GM23338 (cell line): Measurements from ENCODE around the gene TTF1. TPM values are rescaled to one million over a fixed set of nuclear protein-coding genes. Genes with fewer than 3 reads are reported as not detected.
A peak's percentile ranks its signal among the peaks of the same experiment; 100 is the strongest.

Experiments used
- ATAC-seq: fragments of 200-7000 bp; cut with Tn5 transposase; 3 replicates; pipeline ENCODE4 v1.9.1; 2020
- DNase-seq: peaks from one replicate; pipeline ENCODE4 v3.0.0-alpha.2; 2015; ENCODE audit warnings: low spot score
- H2AFZ ChIP-seq: fragments of 200-600 bp; sonication (generic); 2 replicates; pipeline ENCODE4 v1.8.0; 2016; ENCODE audit warnings: antibody characterized with exemption, mild to moderate bottlenecking, moderate library complexity
- H3F3A ChIP-seq: fragments of 200-600 bp; sonication (generic); replicated peaks from 2 replicates; pipeline ENCODE4 v1.8.0; 2017; ENCODE audit warnings: antibody characterized with exemption, mixed run types, low read depth
- H3K27ac ChIP-seq: fragments of 200-600 bp; sonication (generic); 2 replicates; pipeline ENCODE4 v1.6.1; 2016; ENCODE audit warnings: low read depth
- H3K27me3 ChIP-seq: fragments of 200-600 bp; sonication (generic); 2 replicates; pipeline ENCODE4 v1.8.0; 2016; ENCODE audit warnings: mild to moderate bottlenecking, mixed run types, moderate library complexity; ENCODE audit not compliant: insufficient read depth
- H3K36me3 ChIP-seq: fragments of 200-600 bp; sonication (generic); 2 replicates; pipeline ENCODE4 v1.8.0; 2016; ENCODE audit warnings: mild to moderate bottlenecking; ENCODE audit not compliant: insufficient read depth
- H3K4me1 ChIP-seq: fragments of 200-600 bp; sonication (generic); 2 replicates; pipeline ENCODE4 v1.8.0; 2016; ENCODE audit warnings: mild to moderate bottlenecking, moderate library complexity; ENCODE audit not compliant: insufficient read depth
- H3K4me2 ChIP-seq: fragments of 200-600 bp; sonication (generic); 2 replicates; pipeline ENCODE4 v1.7.1; 2017; ENCODE audit warnings: mixed run types
- H3K4me3 ChIP-seq: fragments of 200-600 bp; sonication (generic); 2 replicates; pipeline ENCODE4 v1.6.1; 2016; ENCODE audit warnings: mixed run types
- H3K79me2 ChIP-seq: fragments of 200-600 bp; sonication (generic); replicated peaks from 2 replicates; pipeline ENCODE4 v1.8.0; 2017; ENCODE audit warnings: mild to moderate bottlenecking; ENCODE audit not compliant: insufficient read depth
- H3K9me2 ChIP-seq: fragments of 200-600 bp; sonication (generic); 2 replicates; pipeline ENCODE4 v1.8.0; 2017; ENCODE audit not compliant: insufficient read depth
- H4K20me1 ChIP-seq: fragments of 200-600 bp; sonication (generic); replicated peaks from 2 replicates; pipeline ENCODE4 v1.8.0; 2017; ENCODE audit warnings: mild to moderate bottlenecking; ENCODE audit not compliant: insufficient read depth
- H3K27ac Mint-ChIP-seq: 2 replicates; pipeline ENCODE4 v1.8.0; 2020; ENCODE audit warnings: inconsistent platforms, mild to moderate bottlenecking, moderate library complexity, mixed read lengths
- H3K27me3 Mint-ChIP-seq: 3 replicates; pipeline ENCODE4 v1.8.0; 2022; ENCODE audit warnings: low read depth, mild to moderate bottlenecking, moderate library complexity, mixed read lengths, inconsistent platforms; ENCODE audit not compliant: insufficient read depth, poor library complexity
- H3K36me3 Mint-ChIP-seq: 3 replicates; pipeline ENCODE4 v1.8.0; 2021; ENCODE audit warnings: low read depth, mild to moderate bottlenecking, inconsistent platforms, moderate library complexity, mixed read lengths
- H3K4me1 Mint-ChIP-seq: 3 replicates; pipeline ENCODE4 v1.8.0; 2020; ENCODE audit warnings: mild to moderate bottlenecking, inconsistent platforms, mixed read lengths
- H3K4me3 Mint-ChIP-seq: 3 replicates; pipeline ENCODE4 v1.8.0; 2021; ENCODE audit warnings: moderate library complexity, mild to moderate bottlenecking, inconsistent platforms, mixed read lengths
- H3K9me3 Mint-ChIP-seq: 3 replicates; pipeline ENCODE4 v1.8.0; 2020; ENCODE audit warnings: moderate library complexity, mild to moderate bottlenecking, inconsistent platforms, mixed read lengths
- CREB1 ChIP-seq: fragments of 250-450 bp; sonication (Bioruptor Pico); IDR thresholded peaks from 2 replicates; pipeline ENCODE4 v1.5.0; 2020; ENCODE audit warnings: low read depth, mild to moderate bottlenecking, moderate library complexity
- ETS1 ChIP-seq: IDR thresholded peaks from 2 replicates; pipeline ENCODE4 v1.6.1; 2016; ENCODE audit warnings: antibody characterized with exemption
- EZH2 ChIP-seq: fragments of 200-600 bp; sonication (generic); IDR thresholded peaks from one replicate; pipeline ENCODE4 v1.8.0; 2017; ENCODE audit warnings: antibody characterized with exemption, mild to moderate bottlenecking, low read depth; ENCODE audit not compliant: unreplicated experiment
- EZH2phosphoT487 ChIP-seq: fragments of 200-600 bp; sonication (generic); IDR thresholded peaks from one replicate; pipeline ENCODE4 v1.8.1; 2018; ENCODE audit warnings: antibody characterized with exemption; ENCODE audit not compliant: unreplicated experiment
- JUNB ChIP-seq: IDR thresholded peaks from one replicate; pipeline ENCODE4 v1.6.1; 2016; ENCODE audit warnings: antibody characterized with exemption; ENCODE audit not compliant: unreplicated experiment
- NANOG ChIP-seq: IDR thresholded peaks from 2 replicates; pipeline ENCODE4 v1.6.1; 2016; ENCODE audit warnings: antibody characterized with exemption, borderline replicate concordance
- POLR2AphosphoS5 ChIP-seq: IDR thresholded peaks from 2 replicates; pipeline ENCODE4 v1.6.1; 2016; ENCODE audit warnings: antibody characterized with exemption, low read depth
- STAT1 ChIP-seq: IDR thresholded peaks from one replicate; pipeline ENCODE4 v1.6.1; 2016; ENCODE audit warnings: antibody characterized with exemption; ENCODE audit not compliant: unreplicated experiment
- ZNF114 ChIP-seq: fragments of 250-450 bp; sonication (Bioruptor Pico); IDR thresholded peaks from 2 replicates; pipeline ENCODE4 v1.5.0; 2020; ENCODE audit warnings: mild to moderate bottlenecking, moderate library complexity
- ZNF331 ChIP-seq: fragments of 250-450 bp; sonication (Bioruptor Pico); IDR thresholded peaks from 2 replicates; pipeline ENCODE4 v1.5.0; 2020; ENCODE audit warnings: low read depth, mild to moderate bottlenecking, moderate library complexity
- ZNF462 ChIP-seq: fragments of 250-450 bp; sonication (Bioruptor Pico); IDR thresholded peaks from 2 replicates; pipeline ENCODE4 v1.5.0; 2020; ENCODE audit warnings: mild to moderate bottlenecking, moderate library complexity
- polyA plus RNA-seq: library from polyadenylated mRNA; unstranded; fragments of >200 nt; fragmentation: Nextera tagmentation; extraction: Ambion mirVana; gene quantifications from 2 replicates; pipeline ENCODE4 v1.2.1, GENCODE V29; 2016
- total RNA-seq: library from RNA; depleted of rRNA; stranded (reverse); fragments of >200 nt; shearing (Covaris generic); gene quantifications from 2 replicates; pipeline ENCODE4 v1.2.3, GENCODE V29; 2014
- TF ChIP-seq, protein P1 (sequence below), 2 experiments: fragments of 200-600 bp in 1 of 2; sonication (generic) in 1 of 2; conservative IDR thresholded peaks; 2 replicates each; pipeline versions ENCODE4 v1.5.1 to v1.6.1; 2016 to 2017; ENCODE audit warnings: antibody characterized with exemption in 2 of 2, low read depth in 2 of 2, mild to moderate bottlenecking in 2 of 2, moderate library complexity in 1 of 2
- TF ChIP-seq, protein P2 (sequence below): IDR thresholded peaks from one replicate; pipeline ENCODE4 v1.6.1; 2018; ENCODE audit warnings: antibody characterized with exemption; ENCODE audit not compliant: unreplicated experiment

TTF1 gene
- total and polyA plus RNA-seq, 2 experiments from 2014 or later, result 14.9 to 25.0 TPM

DNA sequence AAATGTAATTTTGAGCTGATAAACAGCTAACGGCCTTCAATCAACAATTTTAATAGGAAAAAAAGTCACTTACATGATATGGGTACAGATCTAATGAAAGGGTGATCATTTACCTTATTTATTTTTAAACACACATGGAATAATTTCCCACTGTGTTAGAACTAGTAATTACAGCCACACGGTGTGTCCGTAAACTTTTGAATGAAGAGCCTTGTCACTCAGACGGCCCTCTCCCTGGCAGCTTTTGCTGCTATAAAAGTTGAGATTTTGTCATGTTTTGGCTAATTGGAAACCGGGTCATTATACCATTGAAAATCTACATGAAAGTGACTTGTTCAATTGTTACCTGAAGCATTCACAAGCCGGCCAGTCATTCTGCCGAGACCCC is 19.0 kb upstream of the TTF1 start:
- Mint-ChIP-seq H3K36me3 (no peaks in the 10 kb centered on the region), H3K27ac (no peak overlapping the region), H3K9me3 (no peaks in the 10 kb centered on the region), H3K4me3 (peak overlapping the region; percentile 59), H3K4me1 (peaks cover 38% of the 10 kb centered on the region), H3K27me3 (peaks cover 21% of the 10 kb centered on the region)
- Histone ChIP-seq H3F3A (no peaks in the 10 kb centered on the region), H3K4me1 (peaks cover 27% of the 10 kb centered on the region), H3K36me3 (no peaks in the 10 kb centered on the region), H3K4me3 (no peak overlapping the region), H4K20me1 (no peaks in the 10 kb centered on the region), H3K4me2 (peak overlapping the region; percentile 67), H3K79me2 (no peaks in the 10 kb centered on the region), H3K27ac (no peak overlapping the region), H3K27me3 (no peaks in the 10 kb centered on the region), H3K9me2 (no peaks in the 10 kb centered on the region), H2AFZ (peak overlapping the region; percentile 73; the same call in 1 of the 2 replicates)
- TF ChIP-seq, protein P1, sequence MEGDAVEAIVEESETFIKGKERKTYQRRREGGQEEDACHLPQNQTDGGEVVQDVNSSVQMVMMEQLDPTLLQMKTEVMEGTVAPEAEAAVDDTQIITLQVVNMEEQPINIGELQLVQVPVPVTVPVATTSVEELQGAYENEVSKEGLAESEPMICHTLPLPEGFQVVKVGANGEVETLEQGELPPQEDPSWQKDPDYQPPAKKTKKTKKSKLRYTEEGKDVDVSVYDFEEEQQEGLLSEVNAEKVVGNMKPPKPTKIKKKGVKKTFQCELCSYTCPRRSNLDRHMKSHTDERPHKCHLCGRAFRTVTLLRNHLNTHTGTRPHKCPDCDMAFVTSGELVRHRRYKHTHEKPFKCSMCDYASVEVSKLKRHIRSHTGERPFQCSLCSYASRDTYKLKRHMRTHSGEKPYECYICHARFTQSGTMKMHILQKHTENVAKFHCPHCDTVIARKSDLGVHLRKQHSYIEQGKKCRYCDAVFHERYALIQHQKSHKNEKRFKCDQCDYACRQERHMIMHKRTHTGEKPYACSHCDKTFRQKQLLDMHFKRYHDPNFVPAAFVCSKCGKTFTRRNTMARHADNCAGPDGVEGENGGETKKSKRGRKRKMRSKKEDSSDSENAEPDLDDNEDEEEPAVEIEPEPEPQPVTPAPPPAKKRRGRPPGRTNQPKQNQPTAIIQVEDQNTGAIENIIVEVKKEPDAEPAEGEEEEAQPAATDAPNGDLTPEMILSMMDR (conservative IDR thresholded peaks at IDR 0.05; ENCODE audit: low read depth in 2 of 2), result no peak
- TF ChIP-seq NANOG, result no peak
- TF ChIP-seq JUNB, result no peak
- no peak for TF ChIP-seq ZNF462
- no peak for TF ChIP-seq ZNF331 (CRISPR knock-in tag)
- TF ChIP-seq, protein P2, sequence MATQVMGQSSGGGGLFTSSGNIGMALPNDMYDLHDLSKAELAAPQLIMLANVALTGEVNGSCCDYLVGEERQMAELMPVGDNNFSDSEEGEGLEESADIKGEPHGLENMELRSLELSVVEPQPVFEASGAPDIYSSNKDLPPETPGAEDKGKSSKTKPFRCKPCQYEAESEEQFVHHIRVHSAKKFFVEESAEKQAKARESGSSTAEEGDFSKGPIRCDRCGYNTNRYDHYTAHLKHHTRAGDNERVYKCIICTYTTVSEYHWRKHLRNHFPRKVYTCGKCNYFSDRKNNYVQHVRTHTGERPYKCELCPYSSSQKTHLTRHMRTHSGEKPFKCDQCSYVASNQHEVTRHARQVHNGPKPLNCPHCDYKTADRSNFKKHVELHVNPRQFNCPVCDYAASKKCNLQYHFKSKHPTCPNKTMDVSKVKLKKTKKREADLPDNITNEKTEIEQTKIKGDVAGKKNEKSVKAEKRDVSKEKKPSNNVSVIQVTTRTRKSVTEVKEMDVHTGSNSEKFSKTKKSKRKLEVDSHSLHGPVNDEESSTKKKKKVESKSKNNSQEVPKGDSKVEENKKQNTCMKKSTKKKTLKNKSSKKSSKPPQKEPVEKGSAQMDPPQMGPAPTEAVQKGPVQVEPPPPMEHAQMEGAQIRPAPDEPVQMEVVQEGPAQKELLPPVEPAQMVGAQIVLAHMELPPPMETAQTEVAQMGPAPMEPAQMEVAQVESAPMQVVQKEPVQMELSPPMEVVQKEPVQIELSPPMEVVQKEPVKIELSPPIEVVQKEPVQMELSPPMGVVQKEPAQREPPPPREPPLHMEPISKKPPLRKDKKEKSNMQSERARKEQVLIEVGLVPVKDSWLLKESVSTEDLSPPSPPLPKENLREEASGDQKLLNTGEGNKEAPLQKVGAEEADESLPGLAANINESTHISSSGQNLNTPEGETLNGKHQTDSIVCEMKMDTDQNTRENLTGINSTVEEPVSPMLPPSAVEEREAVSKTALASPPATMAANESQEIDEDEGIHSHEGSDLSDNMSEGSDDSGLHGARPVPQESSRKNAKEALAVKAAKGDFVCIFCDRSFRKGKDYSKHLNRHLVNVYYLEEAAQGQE, result no peak
- TF ChIP-seq ZNF114 (CRISPR knock-in tag), result no peak
- TF ChIP-seq CREB1 (CRISPR knock-in tag), result no peak
- TF ChIP-seq EZH2phosphoT487, result no peak
- no peak for TF ChIP-seq STAT1
- no peak for TF ChIP-seq POLR2AphosphoS5
- no peak for TF ChIP-seq ETS1
- TF ChIP-seq EZH2, result no peak
- ATAC-seq (no peak), DNase-seq (no peak)
